ENCODE data around the gene SULT6B1.

DNA sequence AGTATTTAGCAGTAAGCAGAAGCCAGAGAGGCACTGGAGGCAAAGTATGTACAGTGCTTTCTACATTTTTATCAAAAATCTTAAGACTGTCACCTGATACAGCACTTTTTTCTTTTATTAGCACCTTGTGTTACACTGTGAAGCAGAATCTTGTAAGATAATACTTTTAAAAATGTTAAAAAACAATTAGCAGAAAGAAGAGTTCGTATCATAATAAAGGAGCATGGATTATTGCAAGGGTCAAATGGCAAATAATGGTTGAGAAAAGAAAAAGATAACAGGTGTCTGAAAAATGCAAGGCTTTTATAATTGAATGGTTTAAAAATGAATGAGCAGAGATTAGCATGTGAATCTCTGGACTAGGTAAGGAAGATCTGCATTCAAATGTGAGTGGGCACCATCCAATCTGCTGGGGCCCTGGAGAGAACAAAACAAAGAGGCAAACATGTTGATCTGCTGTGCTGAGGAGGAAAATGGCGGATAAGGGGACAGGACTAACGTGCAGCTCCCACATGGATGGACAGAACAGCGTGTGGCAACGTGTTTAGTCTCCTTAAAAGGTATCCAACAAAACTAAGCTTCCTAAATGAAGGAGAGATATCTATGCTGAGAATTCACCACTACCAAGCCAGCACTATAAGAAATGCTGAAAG, 17.3 kb upstream of the SULT6B1 start:
- TF ChIP-seq, protein P1, sequence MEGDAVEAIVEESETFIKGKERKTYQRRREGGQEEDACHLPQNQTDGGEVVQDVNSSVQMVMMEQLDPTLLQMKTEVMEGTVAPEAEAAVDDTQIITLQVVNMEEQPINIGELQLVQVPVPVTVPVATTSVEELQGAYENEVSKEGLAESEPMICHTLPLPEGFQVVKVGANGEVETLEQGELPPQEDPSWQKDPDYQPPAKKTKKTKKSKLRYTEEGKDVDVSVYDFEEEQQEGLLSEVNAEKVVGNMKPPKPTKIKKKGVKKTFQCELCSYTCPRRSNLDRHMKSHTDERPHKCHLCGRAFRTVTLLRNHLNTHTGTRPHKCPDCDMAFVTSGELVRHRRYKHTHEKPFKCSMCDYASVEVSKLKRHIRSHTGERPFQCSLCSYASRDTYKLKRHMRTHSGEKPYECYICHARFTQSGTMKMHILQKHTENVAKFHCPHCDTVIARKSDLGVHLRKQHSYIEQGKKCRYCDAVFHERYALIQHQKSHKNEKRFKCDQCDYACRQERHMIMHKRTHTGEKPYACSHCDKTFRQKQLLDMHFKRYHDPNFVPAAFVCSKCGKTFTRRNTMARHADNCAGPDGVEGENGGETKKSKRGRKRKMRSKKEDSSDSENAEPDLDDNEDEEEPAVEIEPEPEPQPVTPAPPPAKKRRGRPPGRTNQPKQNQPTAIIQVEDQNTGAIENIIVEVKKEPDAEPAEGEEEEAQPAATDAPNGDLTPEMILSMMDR (conservative IDR thresholded peaks at IDR 0.05; ENCODE audit: low read length) = no peak
- no peak for TF ChIP-seq EZH2phosphoT487 (IDR thresholded peaks at IDR 0.05; ENCODE audit: borderline replicate concordance)

Data from Loucy (cell line).